Natural killer cell (primary cell): ENCODE data around the gene C17orf107. TPM values are rescaled to one million over a fixed set of nuclear protein-coding genes. Genes with fewer than 3 reads are reported as not detected.

Experiments used
- ATAC-seq, 3 donors: fragments of 150-1000 bp in 2 of 3; fragments of 200-7000 bp in 1 of 3; cut with Tn5 transposase; 1 replicate in 1 of 3; 2 replicates in 2 of 3; pipeline ENCODE4 v1.10.0; 2021; ENCODE audit warnings: mild to moderate bottlenecking in 2 of 3, moderate library complexity in 2 of 3
- DNase-seq, 2 donors: peaks; one replicate each; pipeline versions ENCODE4 v3.0.0 to v3.0.0-alpha.2; 2013 to 2021; ENCODE audit warnings: mixed read lengths in 1 of 2
- H3K27ac ChIP-seq: one replicate; pipeline ENCODE4 v1.5.1; 2013; ENCODE audit warnings: mild to moderate bottlenecking, low read length
- H3K27me3 ChIP-seq: one replicate; pipeline ENCODE4 v1.6.1; 2013; ENCODE audit warnings: low read length; ENCODE audit not compliant: control insufficient read depth, insufficient read depth
- H3K36me3 ChIP-seq: one replicate; pipeline ENCODE4 v1.6.1; 2013; ENCODE audit warnings: low read length; ENCODE audit not compliant: control insufficient read depth, insufficient read depth
- H3K4me1 ChIP-seq: one replicate; pipeline ENCODE4 v1.6.1; 2013; ENCODE audit warnings: low read length; ENCODE audit not compliant: control insufficient read depth, insufficient read depth
- H3K4me3 ChIP-seq: one replicate; pipeline ENCODE4 v1.5.1; 2013; ENCODE audit warnings: low read length
- H3K9me3 ChIP-seq: one replicate; pipeline ENCODE4 v1.6.1; 2013; ENCODE audit warnings: low read length; ENCODE audit not compliant: control insufficient read depth, insufficient read depth
- H3K27ac Mint-ChIP-seq, 2 donors: one replicate each; pipeline ENCODE4 v1.8.0; 2022; ENCODE audit warnings: mild to moderate bottlenecking in 2 of 2, mixed read lengths in 2 of 2, moderate library complexity in 1 of 2
- H3K27me3 Mint-ChIP-seq, 2 donors: one replicate each; pipeline ENCODE4 v1.8.0; 2022; ENCODE audit warnings: low read depth in 2 of 2, mixed read lengths in 2 of 2
- H3K36me3 Mint-ChIP-seq: one replicate; pipeline ENCODE4 v1.8.0; 2022; ENCODE audit warnings: mixed read lengths
- H3K4me1 Mint-ChIP-seq, 2 donors: one replicate each; pipeline ENCODE4 v1.8.0; 2022; ENCODE audit warnings: mixed read lengths in 2 of 2
- H3K4me3 Mint-ChIP-seq: one replicate; pipeline ENCODE4 v1.8.0; 2022; ENCODE audit warnings: mild to moderate bottlenecking, moderate library complexity, mixed read lengths
- H3K9me3 Mint-ChIP-seq, 2 donors: one replicate each; pipeline ENCODE4 v1.8.0; 2022; ENCODE audit warnings: mixed read lengths in 2 of 2
- WGBS: methylation state at CpG from one replicate; pipeline ENCODE4 v1.1.7; 2013; ENCODE audit warnings: missing lambda C conversion rate; ENCODE audit not compliant: insufficient coverage; 5-methylcytosine and 5-hydroxymethylcytosine counted together
- intact Hi-C: fragments of 100-400 bp; cut with micrococcal nuclease; formaldehyde crosslinking; loops from one replicate; pipeline ENCODE4 v1.14.2; 2022
- total RNA-seq, 4 donors: library from RNA; stranded (reverse); fragments of 120-200 nt in 1 of 4; gene quantifications; one replicate each; pipeline versions ENCODE4 v1.2.3 to v1.2.4, GENCODE V29; 2013 to 2022
- TF ChIP-seq, protein P1 (sequence below): fragments of 200-600 bp; IDR thresholded peaks from one replicate; pipeline ENCODE4 v1.8.0; 2022; ENCODE audit warnings: antibody characterized with exemption

Gene C17orf107
- total RNA-seq, result 10 to 100 TPM; 24.4 to 30.2 (median 27.5) TPM
- 15.7 TPM for total RNA-seq (2013)

DNA sequence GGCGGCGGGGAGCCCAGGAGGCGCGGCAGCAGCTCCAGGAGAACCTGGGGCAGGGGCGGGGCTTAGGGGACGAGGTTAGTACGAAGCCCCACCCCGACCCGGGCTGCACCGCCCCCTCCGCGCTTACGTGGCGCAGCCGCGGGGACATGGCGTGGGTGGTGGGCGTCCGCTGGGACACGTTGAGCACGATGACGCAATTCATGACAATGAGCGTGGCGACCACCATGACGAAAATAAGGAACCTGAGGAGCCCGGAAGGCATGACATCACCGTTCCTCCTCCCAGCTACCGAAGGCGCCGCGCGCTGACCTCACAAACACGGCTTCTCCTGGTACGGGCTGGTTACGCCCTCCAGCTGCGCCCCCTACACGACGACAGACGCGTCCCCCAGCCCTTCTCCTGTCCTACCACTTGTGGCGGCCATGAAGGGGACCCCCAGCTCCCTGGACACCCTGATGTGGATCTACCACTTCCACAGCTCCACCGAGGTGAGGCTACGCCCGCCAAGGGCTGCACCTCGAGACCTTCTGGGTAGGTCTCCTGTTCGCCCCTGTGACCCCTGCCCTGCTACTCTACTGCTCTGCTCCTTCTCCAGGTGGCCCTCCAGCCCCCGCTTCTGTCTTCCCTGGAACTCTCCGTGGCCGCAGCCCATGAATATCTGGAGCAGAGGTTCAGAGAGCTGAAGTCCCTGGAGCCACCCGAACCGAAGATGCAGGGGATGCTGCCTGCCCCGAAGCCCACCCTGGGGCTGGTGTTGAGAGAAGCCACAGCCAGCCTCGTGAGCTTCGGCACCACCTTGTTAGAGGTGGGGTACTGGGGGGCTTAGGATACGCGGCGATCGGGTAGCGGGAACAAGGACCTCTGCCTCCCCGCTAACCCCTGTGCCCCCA lies at the start of gene C17orf107:
Gene C17orf107 (plus strand): TSS at position 196 of the 890 bp plus-strand sequence. CDS start 227 bp downstream, at position 423.
- Mint-ChIP-seq H3K4me3 (peak within 1 kb of the TSS; percentile 91), H3K27ac (peak within 1 kb of the TSS; percentile 93 to 94), H3K9me3 (no peaks in the 10 kb centered on the region), H3K27me3 (no peaks in the 10 kb centered on the region), H3K4me1 (peaks cover 37 to 42% of the 10 kb centered on the region in 2 donors), H3K36me3 (no peaks in the 10 kb centered on the region)
- WGBS, result 10% methylated on average over 60 of the region's 60 CpGs
- intact Hi-C loops, result loop anchor here (1.0 to 5.0 kb wide), 3 partner anchors 10 to 102 kb away; partner anchors contain the start of gene PSMB6
- H3K36me3 ChIP-seq, result peaks cover 22% of the 10 kb centered on the region
- DNase-seq (peak; percentile 97), ATAC-seq (peak; percentile 70 to 89 (median 75))
- H3K4me1 ChIP-seq, result peaks cover 58% of the 10 kb centered on the region
- no peaks in the 10 kb centered on the region for H3K9me3 ChIP-seq
- peaks cover 10% of the 10 kb centered on the region for H3K27me3 ChIP-seq
- TF ChIP-seq, protein P1, sequence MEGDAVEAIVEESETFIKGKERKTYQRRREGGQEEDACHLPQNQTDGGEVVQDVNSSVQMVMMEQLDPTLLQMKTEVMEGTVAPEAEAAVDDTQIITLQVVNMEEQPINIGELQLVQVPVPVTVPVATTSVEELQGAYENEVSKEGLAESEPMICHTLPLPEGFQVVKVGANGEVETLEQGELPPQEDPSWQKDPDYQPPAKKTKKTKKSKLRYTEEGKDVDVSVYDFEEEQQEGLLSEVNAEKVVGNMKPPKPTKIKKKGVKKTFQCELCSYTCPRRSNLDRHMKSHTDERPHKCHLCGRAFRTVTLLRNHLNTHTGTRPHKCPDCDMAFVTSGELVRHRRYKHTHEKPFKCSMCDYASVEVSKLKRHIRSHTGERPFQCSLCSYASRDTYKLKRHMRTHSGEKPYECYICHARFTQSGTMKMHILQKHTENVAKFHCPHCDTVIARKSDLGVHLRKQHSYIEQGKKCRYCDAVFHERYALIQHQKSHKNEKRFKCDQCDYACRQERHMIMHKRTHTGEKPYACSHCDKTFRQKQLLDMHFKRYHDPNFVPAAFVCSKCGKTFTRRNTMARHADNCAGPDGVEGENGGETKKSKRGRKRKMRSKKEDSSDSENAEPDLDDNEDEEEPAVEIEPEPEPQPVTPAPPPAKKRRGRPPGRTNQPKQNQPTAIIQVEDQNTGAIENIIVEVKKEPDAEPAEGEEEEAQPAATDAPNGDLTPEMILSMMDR, result no peak
- H3K27ac ChIP-seq, result peak within 1 kb of the TSS; percentile 88
- H3K4me3 ChIP-seq, result peak within 1 kb of the TSS; percentile 74

DNA sequence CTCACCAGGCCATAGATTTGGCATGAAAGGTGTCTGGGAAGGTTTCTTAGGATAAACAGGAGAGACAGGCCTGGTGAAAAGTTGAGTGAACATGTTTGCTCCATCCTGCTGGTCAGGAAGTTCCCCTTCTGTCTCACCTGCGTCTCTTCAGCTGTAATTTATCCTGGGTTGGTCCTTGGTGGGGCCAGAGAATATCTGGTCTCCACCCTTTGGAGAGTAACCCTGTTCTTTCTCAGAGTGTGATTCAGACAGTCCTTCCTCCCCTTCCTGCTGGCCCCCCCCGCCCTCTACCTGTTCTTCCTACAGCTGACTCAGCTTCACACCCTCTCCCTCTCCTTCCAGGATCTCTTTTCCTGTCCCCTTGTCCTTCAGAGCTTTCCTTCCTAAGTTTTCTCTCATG lies 49.1 kb upstream of the C17orf107 start:
- DNase-seq (no peak), ATAC-seq (no peak)
- Histone ChIP-seq H3K36me3 (no peaks in the 10 kb centered on the region), H3K27me3 (no peaks in the 10 kb centered on the region), H3K27ac (no peak overlapping the region), H3K9me3 (peaks cover 11% of the 10 kb centered on the region), H3K4me1 (peaks cover 26% of the 10 kb centered on the region), H3K4me3 (no peak overlapping the region)
- H3K27ac Mint-ChIP-seq, result no peak overlapping the region
- peaks cover 39 to 50% of the 10 kb centered on the region in 2 donors for H3K4me1 Mint-ChIP-seq
- no peak overlapping the region for H3K4me3 Mint-ChIP-seq
- H3K36me3 Mint-ChIP-seq, result no peaks in the 10 kb centered on the region
- WGBS, result 98% methylated on average over 2 of the region's 2 CpGs
- TF ChIP-seq, protein P1, result no peak
- intact Hi-C loops, result loop anchor here (5.0 kb wide), 1 partner anchor 332 kb away; no protein-coding TSS in a partner anchor
- peaks cover 5% of the 10 kb centered on the region in 2 donors for H3K9me3 Mint-ChIP-seq
- peaks cover 0 to 2% of the 10 kb centered on the region in 2 donors for H3K27me3 Mint-ChIP-seq

DNA sequence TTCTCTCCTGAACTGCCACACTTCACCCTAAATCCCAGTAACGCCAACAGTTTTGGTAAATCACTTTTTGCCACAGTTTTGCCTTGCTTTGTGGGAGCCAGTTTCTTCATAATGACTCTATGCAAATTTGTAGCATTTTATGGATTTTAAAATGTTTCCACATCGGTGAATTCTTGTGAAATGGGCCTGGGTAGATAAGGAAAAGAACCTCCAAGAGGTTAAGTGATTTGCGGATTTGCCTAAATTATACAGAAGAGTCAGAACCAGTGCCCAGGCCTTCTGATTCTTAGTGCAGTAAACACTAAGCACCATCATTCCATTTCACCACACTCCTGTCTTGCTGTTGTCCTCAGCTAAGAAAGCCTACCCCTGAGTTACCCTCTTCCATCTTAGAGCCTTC lies 48.3 kb upstream of the C17orf107 start:
- TF ChIP-seq, protein P1, result no peak
- no peak overlapping the region for H3K27ac ChIP-seq
- no peak overlapping the region for H3K27ac Mint-ChIP-seq
- intact Hi-C loops, result loop anchor here (5.0 kb wide), 1 partner anchor 331 kb away; no protein-coding TSS in a partner anchor
- H3K4me1 ChIP-seq, result peaks cover 19% of the 10 kb centered on the region
- H3K4me3 Mint-ChIP-seq, result no peak overlapping the region
- no peaks in the 10 kb centered on the region for H3K36me3 Mint-ChIP-seq
- ATAC-seq (no peak), DNase-seq (no peak)
- H3K9me3 ChIP-seq, result peaks cover 11% of the 10 kb centered on the region
- peaks cover 0 to 2% of the 10 kb centered on the region in 2 donors for H3K27me3 Mint-ChIP-seq
- H3K4me3 ChIP-seq, result no peak overlapping the region
- 100% methylated on average over 3 of the region's 3 CpGs for WGBS
- H3K9me3 Mint-ChIP-seq, result peaks cover 5% of the 10 kb centered on the region in 2 donors
- peaks cover 35 to 43% of the 10 kb centered on the region in 2 donors for H3K4me1 Mint-ChIP-seq
- no peaks in the 10 kb centered on the region for H3K27me3 ChIP-seq
- no peaks in the 10 kb centered on the region for H3K36me3 ChIP-seq
